GM18499 (cell line): ENCODE data around the gene RND3.

Experiments
- ATAC-seq: cut with Tn5 transposase; IDR thresholded peaks from one replicate; pipeline ENCODE4 v1.9.1; 2021; ENCODE audit warnings: moderate number of reproducible peaks; ENCODE audit not compliant: insufficient read depth, unreplicated experiment

The RND3 gene

GRCh38 chr2:150487537-150488429 is at the start of gene RND3:
TSS of gene RND3 (minus strand) at chr2:150487667. CDS start at chr2:150487417, 250 bp downstream.
- ATAC-seq: peak; percentile 67

GRCh38 chr2:150535176-150535575 is 47.7 kb upstream of the RND3 start:
- ATAC-seq: no peak

- ATAC-seq: no peak
These were observed 45.4 kb upstream of the RND3 start for GRCh38 chr2:150532879-150533278.

GRCh38 chr2:150532020-150532419 is 44.6 kb upstream of the RND3 start:
- no peak for ATAC-seq

- no peak for ATAC-seq
These were observed 44.1 kb upstream of the RND3 start for GRCh38 chr2:150531591-150531990.

GRCh38 chr2:150530168-150530567 is 42.7 kb upstream of the RND3 start:
- no peak for ATAC-seq

GRCh38 chr2:150528861-150529801 is 41.7 kb upstream of the RND3 start:
- peak; percentile 92 for ATAC-seq

GRCh38 chr2:150526827-150527226 is 39.4 kb upstream of the RND3 start:
- no peak for ATAC-seq

- ATAC-seq: no peak
These were observed 38.5 kb upstream of the RND3 start for GRCh38 chr2:150526006-150526405.

- no peak for ATAC-seq
These were observed 34.8 kb upstream of the RND3 start for GRCh38 chr2:150522269-150522668.

- ATAC-seq: no peak
These were observed 33.6 kb upstream of the RND3 start for GRCh38 chr2:150520887-150521664.

GRCh38 chr2:150520033-150520432 is 32.6 kb upstream of the RND3 start:
- no peak for ATAC-seq

- no peak for ATAC-seq
These were observed 30.6 kb upstream of the RND3 start for GRCh38 chr2:150517951-150518680.

- ATAC-seq: no peak
These were observed 26.2 kb upstream of the RND3 start for GRCh38 chr2:150513647-150514046.

GRCh38 chr2:150508497-150509137 is 21.1 kb upstream of the RND3 start:
- ATAC-seq: no peak

- ATAC-seq: no peak
These were observed 19.6 kb upstream of the RND3 start for GRCh38 chr2:150507071-150507470.

- no peak for ATAC-seq
These were observed 17.7 kb upstream of the RND3 start for GRCh38 chr2:150505178-150505577.

GRCh38 chr2:150495993-150496627 is 8.6 kb upstream of the RND3 start:
- no peak for ATAC-seq

GRCh38 chr2:150495001-150495400 is 7.5 kb upstream of the RND3 start:
- no peak for ATAC-seq
